VCaP (cell line): ENCODE data around the gene SPATA45.

Experiments
- H3K27ac ChIP-seq: fragments of 450-650 bp; 2 replicates; pipeline ENCODE4 v1.5.1; 2017
- CTCF ChIP-seq: fragments of 450-650 bp; conservative IDR thresholded peaks from 2 replicates; pipeline ENCODE4 v1.5.1; 2017; ENCODE audit warnings: mild to moderate bottlenecking, moderate library complexity

SPATA45 gene

GRCh38 chr1:212847549-212847948 is at the start of gene SPATA45:
Gene SPATA45, minus strand, starts transcription at chr1:212847649. Its CDS starts 11,500 bp downstream, at chr1:212836149.
- TF ChIP-seq CTCF: no peak

GRCh38 chr1:212892108-212892507 is 44.7 kb upstream of the SPATA45 start:
- TF ChIP-seq CTCF: no peak
- no peak overlapping the region for H3K27ac ChIP-seq

More at GRCh38 chr1:212847549-212847948, at the start of gene SPATA45:
- no peak within 1 kb of the TSS for H3K27ac ChIP-seq

- no peak overlapping the region for H3K27ac ChIP-seq
- no peak for TF ChIP-seq CTCF
Observed at GRCh38 chr1:212884592-212884991, 37.1 kb upstream of the SPATA45 start.

- H3K27ac ChIP-seq: no peak overlapping the region
- no peak for TF ChIP-seq CTCF
Observed at GRCh38 chr1:212879947-212880690, 32.7 kb upstream of the SPATA45 start.

GRCh38 chr1:212878418-212878817 is 31.0 kb upstream of the SPATA45 start:
- H3K27ac ChIP-seq: no peak overlapping the region
- TF ChIP-seq CTCF: no peak

- no peak overlapping the region for H3K27ac ChIP-seq
- TF ChIP-seq CTCF: no peak
Observed at GRCh38 chr1:212873518-212873917, 26.1 kb upstream of the SPATA45 start.

GRCh38 chr1:212871976-212872375 is 24.5 kb upstream of the SPATA45 start:
- TF ChIP-seq CTCF: no peak

More at GRCh38 chr1:212871976-212872375, 24.5 kb upstream of the SPATA45 start:
- no peak overlapping the region for H3K27ac ChIP-seq
